Stimulated activated CD8-positive, alpha-beta memory T cell treated with anti-CD3 and anti-CD28 coated beads, Interleukin-4, amount 100 ng/mL, for 1 hour (primary cell): ENCODE results near the gene HLX.

Source experiments
- DNase-seq, 2 donors: peaks; one replicate each; pipeline ENCODE4 v3.0.0-alpha.2; 2020; ENCODE audit warnings: low read depth in 2 of 2, low spot score in 1 of 2

HLX gene

DNA sequence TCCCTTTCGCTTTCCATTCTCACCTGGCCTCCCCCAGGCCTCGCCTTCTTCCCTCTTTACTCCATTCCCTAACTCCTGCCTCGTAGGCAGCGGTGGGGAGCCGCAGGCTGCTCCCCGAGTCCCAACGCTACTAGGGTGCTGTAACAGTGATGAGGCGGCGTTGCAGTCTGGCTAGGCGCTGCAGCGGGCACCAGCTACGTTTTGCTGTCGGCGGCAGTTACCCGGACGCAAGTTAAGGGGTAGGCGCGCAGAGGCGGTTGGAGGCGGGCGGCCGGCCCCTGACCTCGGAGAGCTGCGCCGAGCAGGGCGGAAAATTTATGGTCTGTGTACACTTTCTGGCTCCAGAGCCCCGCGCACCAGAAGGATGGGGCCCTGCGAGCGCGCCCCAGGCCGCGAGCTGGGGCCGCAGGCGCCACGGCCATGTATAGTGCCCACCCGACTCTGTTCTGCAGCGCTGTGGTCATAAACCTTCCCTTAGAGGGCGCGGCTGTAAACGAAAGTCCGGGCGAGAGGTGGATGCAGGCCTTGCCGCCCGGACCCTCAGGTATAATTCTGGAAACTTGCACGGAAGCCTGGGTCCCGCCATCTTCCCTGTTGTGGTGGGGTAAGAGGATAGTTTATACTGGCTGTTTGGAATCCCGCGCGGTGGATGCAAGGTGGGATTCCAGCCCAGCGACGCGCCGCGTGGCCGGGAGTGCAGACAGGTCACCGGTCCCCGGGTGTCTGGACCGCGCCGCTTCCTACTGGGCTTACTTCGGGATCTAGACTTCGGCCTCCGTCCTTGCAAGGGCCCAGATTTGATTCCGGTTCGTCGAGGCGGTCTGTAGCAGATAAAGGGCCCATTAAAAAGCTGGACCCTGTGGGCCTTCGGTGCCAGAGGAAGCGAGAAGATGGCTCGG, 15.0 kb downstream of the HLX start:
- no peak for DNase-seq

DNA sequence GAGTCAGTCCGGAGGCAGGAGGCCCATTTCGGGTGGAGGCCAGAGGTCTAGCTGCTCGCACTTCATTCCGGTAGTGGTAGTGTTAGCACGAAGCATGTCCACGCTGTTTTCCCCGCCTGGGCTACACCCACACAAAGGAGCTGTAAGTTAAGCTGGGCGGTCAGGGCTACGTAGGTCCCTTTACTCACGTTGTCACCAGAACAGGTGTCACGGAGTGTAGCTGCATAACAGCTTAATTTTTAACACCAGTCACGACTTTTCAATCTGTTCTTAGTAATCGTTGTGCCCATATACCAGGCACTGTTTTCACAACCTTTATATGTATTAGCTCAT, 15.6 kb downstream of the HLX start:
- no peak for DNase-seq

DNA sequence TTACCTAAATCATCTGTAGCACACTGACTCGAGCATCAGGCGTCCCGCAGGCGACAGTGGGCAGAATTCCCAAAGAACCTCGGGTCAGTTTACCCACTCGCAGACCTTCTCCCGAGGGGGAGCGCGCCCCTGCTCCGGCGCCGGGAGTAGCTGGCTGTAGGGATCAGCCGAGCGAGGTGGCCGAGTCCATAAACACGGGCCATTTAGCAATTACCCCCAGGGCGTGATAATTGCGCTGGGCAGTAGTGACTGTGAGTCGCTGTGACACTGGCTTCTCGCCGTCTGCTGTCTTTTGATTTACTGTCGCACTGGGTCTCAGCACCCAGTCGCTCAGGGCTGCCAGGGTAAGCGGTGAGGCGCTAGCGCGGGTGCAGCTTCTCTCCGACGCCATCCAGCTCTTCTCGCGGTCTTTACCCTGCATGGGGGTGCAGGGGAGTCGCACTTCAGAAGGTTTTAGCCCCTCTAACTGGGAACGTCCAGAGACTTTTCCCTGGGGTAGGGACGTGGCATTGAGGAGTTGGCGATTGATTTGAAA, 16.2 kb downstream of the HLX start:
- DNase-seq: no peak

DNA sequence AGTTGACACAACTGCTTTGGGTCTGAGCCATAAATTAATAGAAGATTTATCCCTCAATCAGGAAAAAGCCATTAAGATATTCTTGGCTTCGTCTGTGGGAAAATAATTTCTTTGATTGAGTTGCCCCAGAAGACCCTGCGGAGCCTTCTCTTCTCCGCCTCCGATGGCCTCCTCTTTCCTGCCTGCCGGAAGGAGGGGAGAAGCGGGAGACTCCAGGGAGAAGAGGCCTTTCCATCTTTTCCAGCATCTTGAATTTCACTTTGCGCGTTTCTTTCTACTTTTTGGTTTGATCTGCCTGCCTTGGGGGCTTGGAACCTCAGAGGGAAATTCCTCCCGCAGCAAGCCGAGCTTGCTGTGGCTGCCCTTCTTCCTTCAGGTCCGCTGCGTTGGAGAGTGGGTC, 16.8 kb downstream of the HLX start:
- DNase-seq: no peak

DNA sequence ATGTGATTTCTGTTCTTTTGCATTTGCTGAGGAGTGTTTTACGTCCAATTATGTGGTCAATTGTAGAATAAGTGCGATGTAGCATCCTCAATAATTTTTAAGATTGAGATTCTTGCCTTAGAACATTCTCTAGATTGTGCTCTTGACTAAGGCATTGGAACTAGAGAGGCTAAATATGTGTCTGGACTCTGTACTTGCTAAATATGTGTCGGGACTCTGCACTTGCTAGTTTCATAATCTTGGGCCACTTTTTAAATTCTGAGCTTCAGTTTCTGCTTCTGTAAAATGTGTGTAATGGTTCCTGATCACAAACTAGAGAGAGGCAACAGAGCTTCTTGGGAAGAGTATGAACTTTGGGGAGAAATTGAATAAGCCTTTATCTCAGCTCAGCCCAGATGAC, 21.6 kb downstream of the HLX start:
- DNase-seq: no peak

DNA sequence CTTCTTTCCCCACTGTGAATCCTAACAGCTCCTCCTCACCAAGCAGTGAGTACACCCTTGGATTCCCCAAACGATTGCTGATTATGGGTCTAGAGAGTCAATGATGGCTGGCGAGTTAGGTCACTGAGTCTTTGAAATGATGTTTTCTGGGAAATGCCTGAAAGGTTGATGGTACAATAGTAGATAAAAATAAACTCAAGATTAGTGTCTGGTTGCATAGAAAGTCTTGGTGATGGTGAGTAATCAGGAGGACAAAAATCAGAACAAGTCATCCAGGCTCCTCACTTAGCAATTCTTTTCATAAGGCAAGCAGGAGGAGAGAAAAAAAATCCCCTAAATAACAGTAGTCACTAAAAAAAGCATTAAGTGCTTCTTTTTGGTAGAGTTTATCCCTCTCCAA, 22.6 kb downstream of the HLX start:
- no peak for DNase-seq

DNA sequence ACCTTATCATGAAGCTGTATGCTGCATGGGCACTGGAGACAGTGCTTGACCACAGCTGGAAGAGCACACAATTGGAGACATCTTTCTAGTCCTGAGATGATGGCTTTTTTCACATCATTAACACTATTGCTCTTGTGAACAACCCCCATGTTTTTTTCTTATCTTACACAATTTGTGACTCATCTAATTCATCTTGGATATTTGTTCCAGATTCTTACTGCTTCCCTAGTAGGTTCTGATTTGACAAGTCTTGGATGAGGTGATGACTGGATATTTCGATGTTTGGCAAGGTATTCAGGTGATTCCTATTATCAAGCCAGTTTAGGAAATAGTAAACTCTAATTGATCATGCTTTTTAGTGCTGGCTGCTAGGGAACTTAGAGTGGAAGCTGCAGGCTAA, 23.7 kb downstream of the HLX start:
- DNase-seq: no peak

DNA sequence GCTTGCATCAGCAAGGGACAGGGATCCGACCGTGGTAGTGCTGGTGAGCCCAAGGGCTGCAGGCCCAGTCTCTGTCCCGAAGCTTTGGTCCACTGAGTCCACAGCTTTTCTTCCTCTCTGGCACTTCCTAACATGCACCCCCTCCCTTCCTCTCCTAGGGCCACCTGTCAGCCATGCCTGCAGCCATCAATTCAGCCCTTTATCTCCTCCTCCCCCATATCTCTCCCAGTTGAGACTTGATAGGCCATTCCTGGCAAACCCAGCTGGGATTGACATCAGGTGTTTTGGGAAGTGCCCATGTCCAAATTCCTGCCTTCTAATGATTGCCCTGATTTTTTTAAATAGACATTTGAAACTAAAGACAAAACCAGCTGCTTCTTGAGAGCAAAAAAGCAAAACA, 25.6 kb downstream of the HLX start:
- no peak for DNase-seq

DNA sequence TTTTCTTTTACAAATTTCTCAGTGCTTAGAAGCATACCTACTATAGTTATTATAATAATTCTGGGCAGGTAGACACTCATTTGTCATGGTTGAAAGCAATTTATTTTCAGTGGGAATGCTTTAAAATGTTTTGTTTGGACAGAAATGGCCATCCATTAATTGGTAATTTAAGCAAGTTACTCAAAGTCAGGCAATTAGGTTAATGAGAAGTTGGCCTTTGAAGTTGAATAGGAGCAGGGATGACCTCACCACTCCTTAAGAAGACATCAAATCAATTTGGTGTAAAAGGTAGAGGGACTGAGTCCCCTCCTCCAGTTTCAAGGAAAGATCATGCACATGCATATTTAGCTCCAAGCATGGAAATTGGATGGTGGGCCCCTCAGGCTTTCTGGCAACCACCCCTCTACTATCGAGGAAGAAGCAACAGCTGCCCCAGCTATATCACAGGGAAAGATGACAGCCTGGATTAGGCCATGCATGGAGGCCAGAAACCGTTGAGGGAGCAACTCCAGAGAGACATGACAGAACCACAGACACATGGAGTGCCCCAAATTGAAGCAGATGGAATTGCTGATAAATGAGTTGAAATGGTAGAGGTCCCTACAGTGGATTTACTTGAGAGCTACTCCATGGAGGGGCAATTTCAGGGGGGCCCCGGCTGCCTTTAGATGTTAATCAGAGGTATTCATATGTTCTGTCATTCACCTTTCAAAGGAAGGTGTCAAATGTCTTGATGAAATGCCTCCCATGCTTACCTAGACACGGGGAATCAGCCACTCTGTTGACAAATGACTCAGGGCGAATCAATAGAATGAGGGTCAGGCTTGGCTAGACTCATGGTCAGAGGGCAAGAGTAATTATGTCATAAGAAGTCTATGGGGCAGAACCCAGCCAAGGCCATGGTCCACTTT, 26.7 kb downstream of the HLX start:
- no peak for DNase-seq

DNA sequence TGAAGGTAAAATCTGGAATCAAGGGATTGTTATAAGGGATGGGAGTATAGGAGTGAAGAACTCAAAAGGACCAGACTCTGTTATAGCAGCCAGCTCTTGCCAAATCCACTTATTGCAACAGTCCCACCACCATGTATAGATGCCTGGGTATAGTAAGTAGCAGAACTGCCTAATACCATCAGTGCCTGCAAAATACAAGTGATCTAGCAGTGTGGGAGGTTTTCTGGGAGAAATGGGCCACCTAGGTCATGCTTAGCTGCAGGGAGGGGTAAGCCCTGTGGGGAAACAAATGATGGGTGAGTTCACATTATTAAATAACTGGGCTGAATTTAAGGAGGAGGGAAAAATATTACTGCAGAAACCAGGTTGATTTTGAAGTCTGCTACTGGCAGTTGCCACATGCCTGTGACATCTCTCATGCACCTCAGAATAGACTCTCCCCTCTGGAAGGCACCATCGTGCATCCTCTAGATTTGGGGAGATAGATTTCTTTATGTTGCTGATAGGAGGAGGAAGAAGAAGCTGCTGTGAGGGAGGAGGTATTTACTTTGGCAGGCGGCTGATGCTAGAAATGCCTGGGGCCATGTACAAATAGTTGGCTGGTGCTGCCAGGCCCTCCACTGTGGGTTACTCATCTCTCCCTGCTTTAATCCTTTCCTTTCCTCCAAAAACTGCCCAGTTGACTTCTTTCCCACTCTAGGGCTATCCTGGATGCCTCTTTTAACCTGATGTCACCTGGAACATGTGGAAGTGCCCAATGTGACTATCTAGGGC, 27.5 kb downstream of the HLX start:
- no peak for DNase-seq

DNA sequence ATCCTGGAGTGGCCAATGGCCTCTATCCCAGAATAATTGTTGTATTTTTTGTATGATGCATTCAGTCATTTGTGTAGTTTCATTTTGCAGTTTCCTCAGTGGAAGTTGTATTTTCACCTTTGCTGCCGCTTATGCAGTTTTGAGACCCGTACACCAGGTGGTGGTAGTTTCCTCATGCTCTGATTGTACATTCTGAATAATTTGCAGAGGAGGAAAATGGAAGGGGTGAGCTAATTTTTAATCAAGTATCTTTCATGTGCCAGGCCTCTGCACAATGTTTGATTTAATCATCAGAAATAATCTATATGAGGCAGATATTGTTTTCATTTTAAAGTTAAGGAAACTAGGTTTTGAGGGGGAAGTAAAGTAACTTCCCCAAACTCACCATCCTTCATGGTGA, 29.5 kb downstream of the HLX start:
- DNase-seq: no peak

DNA sequence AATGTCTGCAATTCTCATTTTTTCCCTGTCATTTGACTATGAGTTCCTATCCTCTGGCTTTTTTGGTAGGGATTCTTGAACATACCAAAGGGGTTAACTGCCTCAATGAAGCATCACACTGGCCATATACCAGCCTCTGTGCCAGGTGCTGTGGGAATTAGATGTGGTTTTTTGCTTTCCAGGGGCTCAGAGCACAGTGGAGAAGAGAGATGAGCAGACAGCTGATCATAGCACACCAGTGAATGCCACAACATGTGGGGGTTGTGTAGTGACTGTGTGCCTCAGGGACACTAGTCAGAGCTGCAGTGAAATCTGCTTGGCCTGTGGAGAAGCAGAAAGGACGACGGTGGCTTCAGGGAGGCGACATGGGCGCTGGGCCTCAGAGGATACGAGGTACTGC, 30.8 kb downstream of the HLX start:
- no peak for DNase-seq

DNA sequence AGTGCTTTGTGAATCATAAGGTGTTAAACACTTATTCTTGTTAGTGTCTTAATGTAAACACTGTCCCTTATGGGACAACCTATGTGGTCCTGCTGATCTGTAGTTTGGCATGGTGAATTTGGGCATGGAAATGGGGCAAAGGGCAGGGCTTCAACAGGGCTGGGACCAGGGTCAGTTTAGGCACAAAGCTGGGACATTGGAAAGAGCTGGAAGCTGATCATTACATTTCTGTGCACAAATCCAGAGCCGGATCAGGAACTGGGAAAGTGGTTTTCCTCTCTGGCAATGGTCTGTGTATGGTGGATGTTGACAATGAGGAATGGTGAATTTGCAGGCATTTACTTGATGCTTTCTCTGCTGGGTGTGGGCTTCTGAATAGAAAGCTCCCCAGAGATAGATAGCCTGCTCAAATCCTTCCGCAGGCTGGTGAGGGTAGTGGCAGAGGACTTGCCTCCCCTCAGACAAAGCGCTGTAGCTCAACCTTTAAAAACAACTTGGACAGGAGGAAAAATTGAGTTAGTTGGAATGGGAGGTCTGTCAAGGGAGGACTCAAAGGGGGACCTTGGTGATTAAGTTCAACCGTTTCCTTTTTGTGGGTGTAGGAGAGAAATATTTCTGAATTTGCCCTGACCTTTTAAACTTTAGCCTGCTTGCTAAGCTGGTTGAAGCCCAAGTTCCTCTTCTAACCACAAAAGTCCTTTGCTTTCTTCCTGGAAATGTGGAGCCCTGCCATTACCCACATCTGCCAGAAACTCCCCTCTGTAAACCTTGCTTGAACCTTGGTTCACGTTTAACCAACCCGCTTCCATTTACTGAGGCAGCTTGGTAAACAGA, 35.3 kb downstream of the HLX start:
- DNase-seq: no peak

DNA sequence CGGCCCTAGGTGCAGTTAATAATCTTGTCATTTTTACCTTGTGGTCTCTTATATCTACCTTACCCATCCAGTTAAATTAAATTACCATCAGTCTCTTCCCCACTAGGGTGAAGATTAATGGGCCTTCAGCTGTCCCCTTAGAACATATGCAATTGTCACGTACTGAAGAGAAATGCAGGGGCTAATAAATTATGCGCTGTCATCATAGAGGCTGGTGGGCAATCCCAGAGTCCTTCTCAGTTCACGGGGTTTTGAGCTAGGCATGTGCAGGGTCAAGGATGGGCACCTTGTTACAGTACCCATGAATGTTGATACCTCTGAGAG, 35.8 kb downstream of the HLX start:
- DNase-seq: no peak

DNA sequence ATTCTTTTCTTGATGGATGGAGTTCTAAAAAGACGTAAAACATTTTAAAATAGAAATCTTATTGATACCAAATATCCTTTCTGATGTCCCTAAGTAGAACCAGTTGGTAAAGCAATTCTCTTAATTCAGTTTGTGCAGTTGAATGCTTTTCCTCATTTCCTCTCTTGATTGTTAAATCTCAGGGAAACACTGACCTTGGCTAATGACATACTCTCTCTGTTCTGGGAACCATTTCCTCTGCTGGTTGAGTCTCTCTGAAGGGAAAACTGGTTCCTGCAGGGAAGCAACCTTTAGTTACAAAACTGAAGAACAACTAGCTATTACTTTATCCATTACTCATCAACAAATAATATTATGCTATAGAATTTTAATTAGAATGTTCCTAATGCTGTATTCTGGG, 36.7 kb downstream of the HLX start:
- DNase-seq: no peak

DNA sequence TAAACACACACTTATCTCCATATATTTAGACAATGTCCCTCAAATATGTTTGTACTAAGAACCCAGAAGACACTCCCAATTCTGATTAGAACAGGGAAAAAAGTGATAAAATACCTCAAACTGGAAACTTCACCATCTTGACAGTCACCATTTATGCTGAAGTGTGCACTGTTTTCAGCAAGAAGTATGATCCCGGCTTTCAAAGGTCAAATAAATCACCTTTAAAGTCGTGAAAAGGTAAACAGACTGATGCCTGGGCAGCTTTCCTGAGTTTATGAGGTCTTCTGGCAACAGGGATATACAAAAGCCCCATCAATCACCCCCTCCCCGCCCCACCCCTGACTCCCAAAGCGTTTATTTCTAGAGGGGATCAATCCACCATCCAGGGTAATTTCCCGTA, 37.9 kb downstream of the HLX start:
- no peak for DNase-seq

DNA sequence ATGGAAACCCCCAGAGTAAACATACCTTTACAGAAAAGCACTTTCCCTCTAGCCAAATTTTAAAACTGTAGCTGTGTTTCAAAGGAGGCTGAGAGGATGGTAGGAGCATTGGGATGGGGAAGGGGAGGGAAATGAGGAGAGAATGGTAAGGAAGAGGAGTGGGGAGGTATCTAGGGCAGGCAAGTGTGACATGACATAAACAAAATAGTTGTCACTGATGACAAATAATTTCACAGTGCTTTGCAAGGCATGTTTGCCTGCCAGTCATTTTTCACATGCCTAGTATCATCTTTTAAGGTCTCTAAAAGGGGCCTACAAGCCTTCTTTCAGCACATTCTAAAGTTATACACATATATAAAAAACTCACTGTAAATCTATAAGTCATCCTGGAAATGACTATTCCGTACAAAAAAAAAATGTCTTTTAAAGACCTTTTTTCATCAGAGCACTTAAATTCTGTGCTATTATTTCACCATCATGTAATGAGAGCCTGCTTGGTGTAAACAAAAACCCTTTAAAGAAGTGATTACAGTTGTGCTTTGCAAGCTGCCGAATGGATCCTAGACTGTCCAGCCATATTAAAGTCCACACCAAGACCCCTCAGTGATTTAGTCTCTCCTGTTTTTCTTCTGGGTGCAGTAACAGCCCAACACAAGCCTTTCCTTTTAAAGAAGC, 38.4 kb downstream of the HLX start:
- no peak for DNase-seq

DNA sequence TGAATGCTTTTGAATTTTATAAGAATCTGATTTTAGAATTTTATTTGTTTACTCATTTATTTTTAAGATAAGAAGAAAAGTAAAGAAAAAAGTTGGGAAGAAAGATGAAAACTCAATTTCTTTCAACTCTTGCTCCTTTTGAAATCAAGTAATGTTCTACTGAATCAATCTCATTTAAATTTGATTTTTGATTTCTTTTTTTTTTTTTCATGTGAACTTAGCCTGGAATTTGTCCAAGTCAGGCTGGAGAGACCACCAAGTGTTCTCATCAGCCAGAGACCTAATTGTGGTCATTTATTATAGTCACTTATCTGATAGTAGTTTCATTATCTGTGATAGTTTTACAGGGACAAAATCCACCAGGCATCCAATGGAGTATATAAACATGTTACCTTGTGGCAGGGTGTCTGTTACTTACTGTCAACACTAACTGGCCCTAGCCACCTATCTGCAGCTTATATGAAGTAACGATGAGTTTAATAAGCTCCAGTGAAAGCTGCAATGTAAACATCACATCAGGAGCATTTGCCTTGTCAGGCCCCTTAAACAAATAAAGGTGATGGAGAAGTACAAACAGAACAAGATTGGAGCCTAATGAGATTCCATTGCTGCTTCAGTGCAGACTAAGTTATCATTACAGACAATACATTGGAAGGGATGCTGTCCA, 39.2 kb downstream of the HLX start:
- no peak for DNase-seq

DNA sequence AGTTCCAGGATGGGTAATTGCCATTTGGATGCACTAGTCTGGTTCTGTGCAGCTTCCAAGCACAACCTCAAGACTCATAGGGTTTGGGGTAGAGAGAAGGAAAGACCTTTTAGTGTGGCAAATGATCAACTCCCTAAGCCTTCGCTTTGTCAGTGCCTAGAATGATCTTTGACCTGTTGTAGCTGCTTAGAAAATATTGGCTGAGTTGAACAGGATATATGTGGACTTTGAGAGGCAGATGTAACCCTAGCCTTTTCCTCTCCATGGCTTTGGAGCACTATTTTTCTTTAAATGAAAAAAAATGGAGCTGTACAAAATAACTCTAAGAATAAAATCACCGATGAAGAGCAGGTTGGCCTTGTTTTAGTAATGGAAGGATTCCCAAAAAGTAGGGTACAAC, 41.7 kb downstream of the HLX start:
- no peak for DNase-seq

DNA sequence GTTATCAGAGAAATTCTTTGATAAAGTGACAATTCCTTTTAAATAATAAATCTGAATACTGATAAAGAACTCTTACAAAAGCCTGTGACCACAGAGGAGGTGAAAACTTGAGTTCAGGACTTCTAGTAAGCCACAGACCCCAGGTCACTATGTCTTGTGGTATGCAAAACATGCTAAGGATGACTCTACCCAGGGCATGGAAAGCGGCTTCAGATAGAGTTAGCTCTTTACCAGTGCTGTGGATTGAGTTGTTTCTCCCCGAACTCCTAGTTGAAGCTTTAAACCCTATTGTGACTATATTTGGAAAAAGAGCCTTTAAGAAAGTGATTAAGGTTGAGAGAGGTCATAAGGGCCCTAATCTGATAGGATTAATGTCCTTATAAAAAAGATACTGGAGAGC, 42.3 kb downstream of the HLX start:
- DNase-seq: no peak
